HEK293T (cell line): Measurements from ENCODE around the gene LUZP1.

Experiments
- CTCF ChIA-PET: fragments of 350-600 bp; formaldehyde crosslinking; extraction: SDS; loops from one replicate; lab custom pipeline; 2021; ENCODE audit warnings: antibody characterized with exemption, inconsistent platforms; lab: Yijun Ruan, JAX
- POLR2A ChIA-PET: fragments of 350-600 bp; formaldehyde crosslinking; extraction: SDS; loops from one replicate; lab custom pipeline; 2020; ENCODE audit warnings: antibody characterized with exemption, inconsistent platforms; lab: Yijun Ruan, JAX
- DNase-seq: peaks from one replicate; pipeline ENCODE4 v3.0.0; 2012; ENCODE audit warnings: mixed read lengths; ENCODE audit errors: extremely low spot score
- ARNT ChIP-seq: fragments of 450-650 bp; IDR thresholded peaks from 2 replicates; pipeline ENCODE4 v1.6.1; 2017; ENCODE audit warnings: mild to moderate bottlenecking
- BHLHE40 ChIP-seq: fragments of 450-650 bp; IDR thresholded peaks from 2 replicates; pipeline ENCODE4 v1.6.1; 2016; ENCODE audit warnings: mild to moderate bottlenecking, moderate library complexity, borderline replicate concordance
- CTBP1 ChIP-seq: fragments of 450-650 bp; IDR thresholded peaks from 2 replicates; pipeline ENCODE4 v1.6.1; 2016; ENCODE audit warnings: borderline replicate concordance
- ELF4 ChIP-seq: fragments of 450-650 bp; IDR thresholded peaks from 2 replicates; pipeline ENCODE4 v1.6.1; 2017; ENCODE audit warnings: antibody characterized with exemption
- FOXA1 ChIP-seq: fragments of 450-650 bp; IDR thresholded peaks from 2 replicates; pipeline ENCODE4 v1.6.1; 2016; ENCODE audit warnings: mild to moderate bottlenecking
- FOXK2 ChIP-seq: fragments of 450-650 bp; IDR thresholded peaks from 2 replicates; pipeline ENCODE4 v1.6.1; 2016; ENCODE audit warnings: mild to moderate bottlenecking
- FOXM1 ChIP-seq: fragments of 450-650 bp; IDR thresholded peaks from 2 replicates; pipeline ENCODE4 v1.6.1; 2017; ENCODE audit warnings: mild to moderate bottlenecking, borderline replicate concordance
- HDGF ChIP-seq: fragments of 450-650 bp; IDR thresholded peaks from 2 replicates; pipeline ENCODE4 v1.6.1; 2017; ENCODE audit warnings: antibody characterized with exemption, borderline replicate concordance
- L3MBTL2 ChIP-seq: fragments of 450-650 bp; conservative IDR thresholded peaks from 2 replicates; pipeline ENCODE4 v1.6.1; 2016; ENCODE audit warnings: mild to moderate bottlenecking
- LEF1 ChIP-seq: fragments of 450-650 bp; IDR thresholded peaks from 2 replicates; pipeline ENCODE4 v1.6.1; 2017; ENCODE audit warnings: mild to moderate bottlenecking, borderline replicate concordance
- NFRKB ChIP-seq: fragments of 450-650 bp; IDR thresholded peaks from 2 replicates; pipeline ENCODE4 v1.6.1; 2016; ENCODE audit warnings: mild to moderate bottlenecking, moderate library complexity
- SP1 ChIP-seq: fragments of 450-650 bp; IDR thresholded peaks from 2 replicates; pipeline ENCODE4 v1.6.1; 2017
- SUZ12 ChIP-seq: fragments of 450-650 bp; IDR thresholded peaks from 2 replicates; pipeline ENCODE4 v1.6.1; 2016; ENCODE audit warnings: mild to moderate bottlenecking
- TARDBP ChIP-seq: fragments of 450-650 bp; IDR thresholded peaks from 2 replicates; pipeline ENCODE4 v1.6.1; 2016
- ZNF384 ChIP-seq: fragments of 450-650 bp; IDR thresholded peaks from 2 replicates; pipeline ENCODE4 v1.6.1; 2016
- TF ChIP-seq, protein P1 (sequence below): fragments of 450-650 bp; IDR thresholded peaks from 2 replicates; pipeline ENCODE4 v1.6.1; 2016

LUZP1 gene

DNA sequence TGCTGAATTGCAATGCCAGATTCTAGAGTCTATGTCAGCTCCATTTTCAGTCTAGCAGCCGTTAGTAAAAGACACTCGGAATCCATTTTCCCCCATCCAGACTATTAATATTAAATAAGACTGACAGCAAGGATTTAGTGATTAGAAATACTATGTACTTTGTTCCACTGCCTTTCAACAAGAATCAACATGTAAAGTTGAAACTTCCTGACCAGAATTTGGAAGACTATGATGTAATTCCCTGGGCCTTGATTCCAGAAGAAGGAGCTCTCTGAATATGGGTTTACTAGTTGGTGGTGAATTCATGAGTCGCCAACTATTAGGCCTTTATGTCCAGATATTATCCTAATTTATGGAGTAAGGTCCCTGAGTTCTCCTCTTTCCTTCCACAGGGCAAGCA, 124.6 kb downstream of the LUZP1 start:
- TF ChIP-seq TARDBP (no peak), SUZ12 (no peak), FOXA1 (no peak), FOXM1 (no peak), ELF4 (no peak), FOXK2 (no peak), LEF1 (no peak), NFRKB (no peak), SP1 (no peak), BHLHE40 (no peak), HDGF (no peak), ARNT (no peak), ZNF384 (no peak), CTBP1 (no peak), L3MBTL2 (no peak)
- TF ChIP-seq, protein P1, sequence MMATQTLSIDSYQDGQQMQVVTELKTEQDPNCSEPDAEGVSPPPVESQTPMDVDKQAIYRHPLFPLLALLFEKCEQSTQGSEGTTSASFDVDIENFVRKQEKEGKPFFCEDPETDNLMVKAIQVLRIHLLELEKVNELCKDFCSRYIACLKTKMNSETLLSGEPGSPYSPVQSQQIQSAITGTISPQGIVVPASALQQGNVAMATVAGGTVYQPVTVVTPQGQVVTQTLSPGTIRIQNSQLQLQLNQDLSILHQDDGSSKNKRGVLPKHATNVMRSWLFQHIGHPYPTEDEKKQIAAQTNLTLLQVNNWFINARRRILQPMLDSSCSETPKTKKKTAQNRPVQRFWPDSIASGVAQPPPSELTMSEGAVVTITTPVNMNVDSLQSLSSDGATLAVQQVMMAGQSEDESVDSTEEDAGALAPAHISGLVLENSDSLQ, result no peak
- no peak for DNase-seq

DNA sequence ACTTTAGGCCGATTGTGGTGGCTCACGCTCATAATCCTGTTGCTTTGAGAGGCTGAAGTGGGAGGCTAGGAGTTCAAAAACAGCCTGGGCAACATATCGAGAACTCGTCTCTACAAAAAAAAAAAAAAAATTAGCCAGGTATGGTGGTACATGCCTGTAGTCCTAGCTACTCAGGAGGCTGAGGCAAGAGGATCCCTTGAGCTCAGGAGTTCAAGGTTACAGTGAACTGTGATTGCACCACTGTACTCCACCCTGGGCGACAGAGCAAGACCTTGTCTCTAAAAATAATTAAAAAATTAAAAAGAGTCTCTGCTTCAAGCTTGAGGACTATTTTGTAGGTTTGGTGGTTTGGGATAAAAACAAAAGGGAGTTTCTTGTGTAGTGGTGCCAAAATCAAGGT, 128.1 kb downstream of the LUZP1 start:
- ChIA-PET POLR2A (no interaction called here), CTCF (no interaction called here)
- DNase-seq, result no peak
- TF ChIP-seq LEF1, result no peak
- no peak for TF ChIP-seq ARNT
- no peak for TF ChIP-seq ELF4

More for the DNA sequence above, 124.6 kb downstream of the LUZP1 start:
- ChIA-PET CTCF (interaction anchor here (0.6 to 0.7 kb wide), 2 partner anchors 8 to 75 kb away, joined by 3 to 5 read pairs; no protein-coding TSS in a partner anchor), POLR2A (no interaction called here)

DNA sequence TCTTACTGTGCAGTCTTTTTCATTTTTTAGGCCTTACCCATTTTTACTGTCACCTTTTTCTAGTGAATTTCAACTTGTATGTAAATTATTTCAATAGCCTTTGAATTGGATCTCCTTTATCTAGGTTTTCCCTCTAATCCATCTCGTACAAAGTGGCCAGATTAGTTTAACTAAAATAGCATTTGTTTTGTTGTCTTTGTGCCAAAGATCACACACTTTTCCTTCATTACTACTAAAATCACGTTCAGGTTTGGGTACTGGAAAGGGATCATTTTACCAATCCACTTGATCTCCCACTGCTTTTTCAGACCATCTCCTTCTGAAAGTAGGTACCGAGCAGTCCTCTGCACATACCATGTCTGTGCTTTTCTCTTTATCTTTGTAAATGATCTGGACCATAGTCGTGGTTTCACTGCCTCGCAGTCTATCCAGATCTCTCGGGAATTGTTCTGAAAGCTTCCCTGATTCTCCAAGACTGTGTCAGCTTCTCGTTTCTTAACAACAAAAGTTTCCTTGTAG, 129.3 kb downstream of the LUZP1 start:
- CTCF ChIA-PET, result no interaction called here
- DNase-seq, result peak; percentile 8
- POLR2A ChIA-PET, result no interaction called here
- TF ChIP-seq NFRKB (no peak), ARNT (no peak)

DNA sequence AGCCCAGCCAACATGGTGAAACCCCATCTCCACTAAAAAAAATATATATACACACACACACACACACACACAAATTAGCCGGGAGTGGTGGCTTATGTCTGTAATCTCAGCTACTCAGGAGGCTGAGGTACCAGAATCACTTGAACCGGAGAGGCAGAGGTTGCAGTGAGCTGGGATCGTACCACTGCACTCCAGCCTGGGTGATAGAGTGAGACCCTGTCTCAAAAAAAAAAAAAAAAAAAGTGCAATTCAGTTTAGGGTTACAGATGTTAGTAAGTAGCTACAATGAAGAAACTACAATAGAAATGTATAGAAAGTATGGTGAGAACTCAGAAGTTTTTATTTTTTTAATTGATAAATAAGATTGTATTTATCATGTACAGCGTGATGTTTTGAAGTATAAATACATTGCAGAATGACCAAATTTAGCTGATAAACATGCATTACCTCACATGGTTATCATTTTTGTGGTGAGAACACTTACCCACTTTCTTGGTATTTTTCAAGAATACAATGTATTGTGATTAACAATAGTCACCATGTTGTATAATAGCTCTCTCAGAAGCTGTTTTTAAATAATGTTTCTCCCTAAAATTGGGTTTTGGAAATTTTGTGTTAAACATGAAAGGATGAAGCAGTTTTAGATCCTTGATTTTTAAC, 131.4 kb downstream of the LUZP1 start:
- DNase-seq, result no peak

DNA sequence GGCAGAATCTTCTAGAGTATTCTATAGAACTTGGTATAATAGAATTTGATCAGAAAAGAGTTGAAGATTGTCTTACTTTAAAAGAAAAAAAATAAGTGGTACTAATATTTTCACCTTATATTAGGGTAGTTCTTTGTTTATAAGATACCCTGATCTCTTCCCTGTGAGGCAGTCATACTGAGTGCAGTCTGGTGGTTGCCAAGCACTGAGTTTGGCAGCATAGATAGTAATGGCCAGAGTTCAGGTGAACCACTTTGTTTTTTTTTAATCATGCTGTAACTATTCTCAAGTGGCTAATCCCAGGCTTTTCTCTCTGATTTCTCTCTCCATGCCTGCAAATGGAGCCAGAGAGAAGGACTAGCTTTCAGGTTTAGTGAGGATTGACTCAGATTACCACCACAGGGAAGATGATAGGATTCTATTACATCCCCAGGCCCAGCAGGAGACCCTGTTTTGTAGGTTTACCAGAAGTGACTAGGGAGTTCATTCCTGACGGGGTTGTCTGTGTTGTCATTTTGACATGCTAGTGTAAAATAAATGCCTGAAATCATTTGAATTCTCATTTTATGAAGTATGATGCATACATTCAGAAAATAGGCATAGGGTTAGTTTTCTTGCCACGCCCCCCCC, 132.7 kb downstream of the LUZP1 start:
- ChIA-PET CTCF (interaction anchor here (0.6 kb wide), 1 partner anchor 56 kb away, joined by 4 read pairs; no protein-coding TSS in a partner anchor), POLR2A (interaction anchor here (2.5 kb wide), 1 partner anchor 17 kb away, joined by 7 read pairs; the partner anchor contains the start of gene KDM1A)
- TF ChIP-seq ELF4, result no peak
- 0 out of 2 replicates have a peak, but pooled peaks have one; percentile 9 for TF ChIP-seq CTBP1
- DNase-seq, result peak; percentile 42

More for the DNA sequence above, 131.4 kb downstream of the LUZP1 start:
- POLR2A ChIA-PET, result interaction anchor here (2.5 kb wide), 1 partner anchor 18 kb away, joined by 7 read pairs; the partner anchor contains the start of gene KDM1A
- CTCF ChIA-PET, result interaction anchor here (0.6 kb wide), 2 partner anchors 71 to 145 kb away, joined by 6 read pairs; no protein-coding TSS in a partner anchor
- TF ChIP-seq FOXA1 (no peak), ZNF384 (no peak), TARDBP (no peak), SUZ12 (no peak), ARNT (no peak), L3MBTL2 (no peak), CTBP1 (no peak), HDGF (no peak), SP1 (no peak)
